OCI-LY7 (cell line): ENCODE data around the gene PIGQ. TPM values are rescaled to one million over a fixed set of nuclear protein-coding genes. Genes with fewer than 3 reads are reported as not detected.

ENCODE experiments used
- Bru-seq: library from RNA; stranded (reverse); fragments of 400-500 nt; gene quantifications from one replicate; lab custom pipeline; 2021; lab: Mats Ljungman, UMichigan
- BruChase-seq, 2 experiments: library from RNA; stranded (reverse); fragments of 400-500 nt; gene quantifications; one replicate each; lab custom pipeline; 2021; lab: Mats Ljungman, UMichigan
- BruUV-seq: library from RNA; stranded (reverse); fragments of 400-500 nt; replicated peaks from 2 replicates; lab custom pipeline; 2021; lab: Mats Ljungman, UMichigan
- CTCF ChIA-PET: fragments of 300-600 bp; sonication (Branson Sonifier 250); formaldehyde crosslinking; loops from one replicate; lab custom pipeline; 2022; ENCODE audit warnings: antibody characterized with exemption; ENCODE audit not compliant: unreplicated experiment; lab: Charles Lee
- POLR2A ChIA-PET: fragments of 300-600 bp; sonication (Branson Sonifier 250); formaldehyde crosslinking; loops from one replicate; lab custom pipeline; 2022; ENCODE audit warnings: antibody characterized with exemption; lab: Charles Lee
- DNase-seq: peaks from one replicate; pipeline ENCODE4 v3.0.0-alpha.2; 2015; ENCODE audit warnings: low spot score
- H2AFZ ChIP-seq: fragments of 200-600 bp; sonication (generic), shearing (Covaris generic); 2 replicates; pipeline ENCODE4 v1.6.1; 2014; ENCODE audit warnings: mild to moderate bottlenecking, antibody characterized with exemption, low read length, moderate library complexity
- H3K27ac ChIP-seq: fragments of 200-600 bp; sonication (generic); 2 replicates; pipeline ENCODE4 v1.5.1; 2014; ENCODE audit warnings: mixed run types, low read depth, mild to moderate bottlenecking, moderate library complexity, low read length, inconsistent platforms; ENCODE audit not compliant: poor library complexity, severe bottlenecking
- H3K36me3 ChIP-seq: fragments of 200-600 bp; sonication (generic); 2 replicates; pipeline ENCODE4 v1.6.1; 2014; ENCODE audit warnings: mild to moderate bottlenecking, antibody characterized with exemption, low read length, moderate library complexity, mixed read lengths; ENCODE audit not compliant: insufficient read depth
- H3K4me1 ChIP-seq: fragments of 200-600 bp; sonication (generic); 2 replicates; pipeline ENCODE4 v1.5.1; 2014; ENCODE audit warnings: mild to moderate bottlenecking, low read length; ENCODE audit not compliant: insufficient read depth, poor library complexity, severe bottlenecking
- H3K4me2 ChIP-seq: fragments of 200-600 bp; sonication (generic); 2 replicates; pipeline ENCODE4 v1.6.1; 2014; ENCODE audit warnings: mild to moderate bottlenecking, low read length
- H3K4me3 ChIP-seq: fragments of 200-600 bp; sonication (generic); 2 replicates; pipeline ENCODE4 v1.5.1; 2014; ENCODE audit warnings: mild to moderate bottlenecking, low read depth, low read length; ENCODE audit not compliant: poor library complexity, severe bottlenecking
- H3K79me2 ChIP-seq: fragments of 200-600 bp; sonication (generic); 2 replicates; pipeline ENCODE4 v1.6.1; 2016; ENCODE audit warnings: low read depth, mild to moderate bottlenecking, low read length, moderate library complexity, mixed read lengths; ENCODE audit not compliant: insufficient read depth
- H3K9me2 ChIP-seq: fragments of 200-600 bp; sonication (generic); 2 replicates; pipeline ENCODE4 v1.6.1; 2016; ENCODE audit warnings: mild to moderate bottlenecking, low read length, mixed read lengths; ENCODE audit not compliant: insufficient read depth
- H3K9me3 ChIP-seq: fragments of 200-600 bp; sonication (generic); 2 replicates; pipeline ENCODE4 v1.6.1; 2014; ENCODE audit warnings: mild to moderate bottlenecking, mixed run types, low read length, mixed read lengths
- H4K20me1 ChIP-seq: fragments of 200-600 bp; sonication (generic); 2 replicates; pipeline ENCODE4 v1.6.1; 2014; ENCODE audit warnings: mild to moderate bottlenecking, antibody characterized with exemption, low read length, moderate library complexity, mixed read lengths; ENCODE audit not compliant: insufficient read depth
- CTCF ChIP-seq: fragments of 200-600 bp; sonication (generic); conservative IDR thresholded peaks from 2 replicates; pipeline ENCODE4 v1.5.1; 2014; ENCODE audit warnings: mild to moderate bottlenecking, antibody characterized with exemption, low read length, moderate library complexity, mixed read lengths
- EZH2phosphoT487 ChIP-seq: fragments of 200-600 bp; sonication (generic); IDR thresholded peaks from 2 replicates; pipeline ENCODE4 v1.6.1; 2018; ENCODE audit warnings: low read depth, borderline replicate concordance, mild to moderate bottlenecking, mixed run types, antibody characterized with exemption, low read length, moderate library complexity, mixed read lengths
- intact Hi-C: fragments of 100-400 bp; cut with micrococcal nuclease; formaldehyde crosslinking; loops from one replicate; pipeline ENCODE4 v1.10.0; 2022; ENCODE audit not compliant: unreplicated experiment
- long read RNA-seq: library from polyadenylated mRNA; stranded (forward); transcript quantifications from one replicate; pipeline ENCODE4 v2.0.0, GENCODE V29; 2022
- total RNA-seq, 2 experiments: library from RNA; depleted of rRNA in 1 of 2; stranded (reverse); fragments of >200 nt in 1 of 2; shearing (Covaris generic) in 1 of 2; gene quantifications; 2 replicates each; pipeline ENCODE4 v1.2.3, GENCODE V29; 2014 to 2022

PIGQ gene
- 32.3 and 39.0 TPM in 2 replicates for total RNA-seq (2014; rRNA removed; shearing (Covaris generic))
- total RNA-seq (2022): 51.4 and 54.2 TPM in 2 replicates
- percentile 47 among the genes with signal in this experiment for Bru-seq, nascent RNA
- BruChase-seq, experiment 1, labeled RNA remaining after a 6-hour chase: percentile 62 among the genes with signal in this experiment
- BruChase-seq, experiment 2, labeled RNA remaining after a 2-hour chase: percentile 58 among the genes with signal in this experiment
- long read RNA-seq, transcript PIGQ-203 (11 exons, 3,006 nt): major isoform, 5 of 36 reads
- long read RNA-seq, partial matches to known transcripts: 8 of 36 reads
- long read RNA-seq, other reads (novel, unspliced or antisense): 11 of 36 reads

- H3K4me1 ChIP-seq: peaks cover 35% of the 10 kb centered on the region
- H3K9me3 ChIP-seq: no peaks in the 10 kb centered on the region
- peak within 1 kb of the TSS; percentile 37 for H2AFZ ChIP-seq
- H3K9me2 ChIP-seq: no peaks in the 10 kb centered on the region
- DNase-seq: peak; percentile 79
- ChIA-PET POLR2A (no interaction called here), CTCF (no interaction called here)
- H3K79me2 ChIP-seq: peaks cover 7% of the 10 kb centered on the region; the same call in 1 of the 2 replicates
- H3K4me2 ChIP-seq: peak within 1 kb of the TSS; percentile 74
- BruUV-seq: no TSS peak
- H3K27ac ChIP-seq: peak within 1 kb of the TSS; percentile 22
- no peaks in the 10 kb centered on the region for H4K20me1 ChIP-seq
- H3K4me3 ChIP-seq: peak within 1 kb of the TSS; percentile 94
- TF ChIP-seq EZH2phosphoT487 (no peak), CTCF (no peak)
- intact Hi-C loops: loop anchor here (5.0 kb wide), 1 partner anchor 187 kb away; the partner anchor contains the start of gene PGAP6
- no peaks in the 10 kb centered on the region for H3K36me3 ChIP-seq
These were observed at the start of gene PIGQ for GRCh38 chr16:569445-570254. TSS of gene PIGQ (plus strand) at chr16:569968. CDS start at chr16:574075, 4,107 bp downstream.

- H3K4me1 ChIP-seq: peaks cover 8% of the 10 kb centered on the region
- no peaks in the 10 kb centered on the region for H3K79me2 ChIP-seq
- ChIA-PET POLR2A (no interaction called here), CTCF (no interaction called here)
- H3K9me2 ChIP-seq: no peaks in the 10 kb centered on the region
- no peak overlapping the region for H2AFZ ChIP-seq
- no peak for TF ChIP-seq CTCF
- no peak for TF ChIP-seq EZH2phosphoT487
- H3K27ac ChIP-seq: no peak overlapping the region
- no peak for DNase-seq
- H3K4me3 ChIP-seq: no peak overlapping the region
- no peaks in the 10 kb centered on the region for H4K20me1 ChIP-seq
- BruUV-seq: TSS peak; percentile 69
- no peaks in the 10 kb centered on the region for H3K9me3 ChIP-seq
- H3K36me3 ChIP-seq: peaks cover 4% of the 10 kb centered on the region; the same call in 1 of the 2 replicates
- intact Hi-C loops: no loop called here
- no peak overlapping the region for H3K4me2 ChIP-seq
These were observed 48.9 kb upstream of the PIGQ start for GRCh38 chr16:520847-521246.
